Muscle of back (tissue), 11 donors: ENCODE measurements around the gene ATP8A2. TPM values are rescaled to one million over a fixed set of nuclear protein-coding genes. Genes with fewer than 3 reads are reported as not detected.

Experiments
- DNase-seq, 3 donors: peaks; one replicate each; pipeline versions ENCODE4 v3.0.0 to v3.0.0-alpha.2; 2013
- polyA plus RNA-seq, 10 donors: library from polyadenylated mRNA; unstranded; fragments of 120-200 nt; gene quantifications; one replicate each; pipeline ENCODE4 v1.2.1, GENCODE V29; 2013; ENCODE audit not compliant: insufficient read length in 10 of 10

The ATP8A2 gene
- polyA plus RNA-seq, 10 donors = 1.5 to 3.6 (median 2.2) TPM

DNA sequence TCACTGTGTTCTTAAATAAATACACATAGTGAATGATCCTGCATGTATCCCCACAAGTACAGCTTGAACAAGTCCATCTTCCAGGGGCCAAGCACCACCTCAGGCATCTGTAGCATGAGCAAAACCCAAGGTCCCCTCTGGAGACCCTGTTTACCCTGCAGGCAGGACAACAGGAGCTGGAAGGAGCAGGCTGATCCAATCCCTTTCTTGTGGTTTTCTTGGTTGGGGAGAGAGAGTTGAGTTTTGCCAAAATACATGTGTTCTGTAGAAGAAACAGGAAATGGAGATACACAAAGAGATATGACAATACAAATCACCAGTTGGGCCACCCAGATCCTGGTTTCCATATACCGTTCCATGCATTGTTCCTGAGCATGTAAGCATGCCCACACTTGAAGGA lies 587.2 kb downstream of the ATP8A2 start:
- DNase-seq = no peak

GRCh38 chr13:25961294-25961693 lies 589.5 kb downstream of the ATP8A2 start:
- DNase-seq = no peak

DNA sequence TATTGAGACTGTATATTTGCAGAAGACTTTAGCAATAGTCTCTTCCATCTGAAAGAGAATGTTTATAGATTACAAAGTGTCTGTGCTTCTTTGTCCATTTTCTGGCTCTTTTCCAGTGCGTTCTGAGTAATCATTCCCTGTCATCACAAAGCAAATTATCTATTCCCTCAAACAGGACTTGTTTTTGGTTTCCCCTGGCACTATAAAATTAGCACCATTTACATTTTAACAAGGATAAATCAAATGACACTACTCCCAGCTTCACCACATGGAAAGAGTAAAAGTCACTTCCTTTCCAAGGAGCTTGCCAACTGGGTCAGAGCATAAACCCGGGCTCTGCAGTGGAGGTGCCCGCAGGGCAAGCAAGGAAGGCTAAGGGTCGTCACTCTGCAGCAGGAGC lies 591.9 kb downstream of the ATP8A2 start:
- no peak for DNase-seq

GRCh38 chr13:25965596-25965995 lies 593.8 kb downstream of the ATP8A2 start:
- no peak for DNase-seq

DNA sequence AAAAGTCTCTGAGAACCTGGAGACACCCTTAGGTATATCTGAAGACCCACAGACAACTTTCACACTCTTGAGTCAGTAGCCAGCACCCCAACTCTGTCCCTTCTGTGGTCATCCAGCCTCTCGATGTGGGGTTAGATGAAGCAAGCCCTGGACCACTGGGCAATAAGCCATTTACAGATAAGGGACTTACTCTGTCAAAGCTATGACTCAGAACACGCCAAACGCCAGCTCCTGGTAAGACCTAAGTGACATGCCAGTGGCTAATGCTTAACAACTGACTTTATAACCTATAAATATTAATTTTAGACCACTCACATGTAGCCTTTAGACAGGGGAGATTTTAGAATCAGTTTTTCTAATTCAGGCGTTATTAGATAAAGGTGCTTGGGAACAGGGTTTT lies 594.3 kb downstream of the ATP8A2 start:
- no peak for DNase-seq

GRCh38 chr13:25967144-25967543 lies 595.4 kb downstream of the ATP8A2 start:
- no peak for DNase-seq

DNA sequence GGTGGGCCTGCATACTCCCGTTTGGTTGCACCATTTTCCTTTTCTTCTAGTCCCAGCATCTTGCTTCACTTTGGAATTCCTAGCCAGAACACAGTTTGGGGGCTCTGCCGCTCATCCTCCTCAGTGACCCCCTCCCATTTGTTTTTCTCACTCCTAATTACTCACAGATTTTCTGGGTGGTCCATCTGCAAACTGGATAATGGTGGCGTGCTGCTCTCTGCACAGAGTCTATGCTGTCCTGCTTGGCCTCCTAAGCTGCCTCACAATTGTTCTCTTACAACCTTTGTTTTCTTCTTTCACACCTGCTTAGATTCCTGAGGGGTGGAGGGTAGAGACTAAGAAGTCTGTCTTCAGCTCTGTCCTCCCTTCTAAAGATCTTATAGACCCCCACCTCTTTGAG lies 599.3 kb downstream of the ATP8A2 start:
- no peak for DNase-seq

DNA sequence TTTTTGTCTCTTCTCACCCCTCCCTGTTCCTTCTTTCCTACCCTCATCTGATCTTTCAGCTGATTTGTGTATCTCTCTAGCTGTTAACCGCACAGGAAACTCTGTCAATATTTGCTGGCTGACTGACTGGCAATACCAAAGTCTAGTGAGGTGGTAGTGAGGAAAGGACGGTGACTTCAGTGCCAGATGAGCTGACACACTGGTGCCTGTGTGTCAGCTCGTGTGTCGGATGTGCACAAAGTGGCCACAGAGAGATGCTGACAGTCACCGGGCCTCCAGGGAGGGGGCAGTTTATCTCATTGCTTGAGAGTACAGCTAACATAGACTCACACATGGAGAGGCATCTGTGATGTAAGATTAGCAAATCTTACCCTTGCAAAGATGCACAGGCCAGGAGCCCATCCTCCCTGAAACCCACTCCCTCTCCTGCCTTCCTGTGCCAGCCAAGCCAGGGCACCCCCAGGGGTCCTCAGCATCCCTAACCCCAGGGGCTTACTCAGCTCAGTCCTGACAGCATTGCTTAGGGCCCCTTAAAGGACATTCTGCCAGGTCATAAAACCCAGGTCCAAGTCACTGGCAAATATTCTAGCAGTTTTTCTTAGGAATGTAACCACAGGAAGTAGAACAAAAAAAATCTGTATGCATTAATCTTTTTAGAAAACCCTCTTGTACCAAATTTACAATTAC lies 599.8 kb downstream of the ATP8A2 start:
- no peak for DNase-seq

DNA sequence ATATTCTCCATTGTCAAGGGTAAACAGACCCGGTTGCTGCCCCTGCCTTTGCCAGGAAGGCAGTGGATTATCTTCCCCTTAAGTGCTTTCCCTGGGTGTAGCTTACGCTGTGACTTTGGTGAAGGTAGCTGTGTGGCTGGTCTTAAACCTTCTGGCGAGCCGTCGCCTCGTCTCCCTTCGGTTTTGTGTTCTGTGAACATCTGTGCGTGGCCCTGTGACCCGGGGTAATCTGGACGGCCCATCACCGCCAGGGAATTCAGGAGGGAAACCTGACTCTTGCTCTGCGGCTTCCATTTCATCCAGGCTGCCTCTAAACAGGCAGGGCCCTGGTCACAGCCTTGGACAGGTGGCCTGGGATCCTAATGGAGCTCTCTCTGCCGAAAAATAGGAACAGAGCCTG lies 601.3 kb downstream of the ATP8A2 start:
- peak in 2 of 3 donors; percentile 47 to 49 for DNase-seq

DNA sequence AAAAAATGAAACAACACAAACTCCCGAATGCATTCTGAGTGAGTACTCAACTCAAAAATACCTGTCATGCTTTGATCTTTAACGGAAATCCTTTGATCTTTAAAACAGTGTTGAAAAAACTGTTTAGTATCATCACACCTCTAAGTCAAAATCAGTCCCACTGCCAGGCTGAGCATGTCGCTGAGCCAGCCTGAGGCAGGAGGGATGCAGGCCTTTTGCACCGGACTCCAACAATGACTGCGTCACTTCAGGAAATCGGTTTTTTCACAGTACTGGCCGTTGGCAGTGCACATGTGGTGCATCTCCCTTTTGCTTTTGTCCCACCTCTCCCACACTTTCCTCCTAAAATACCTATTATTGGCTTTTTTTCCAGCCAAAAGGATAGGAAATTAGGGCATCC lies 601.8 kb downstream of the ATP8A2 start:
- DNase-seq = no peak

DNA sequence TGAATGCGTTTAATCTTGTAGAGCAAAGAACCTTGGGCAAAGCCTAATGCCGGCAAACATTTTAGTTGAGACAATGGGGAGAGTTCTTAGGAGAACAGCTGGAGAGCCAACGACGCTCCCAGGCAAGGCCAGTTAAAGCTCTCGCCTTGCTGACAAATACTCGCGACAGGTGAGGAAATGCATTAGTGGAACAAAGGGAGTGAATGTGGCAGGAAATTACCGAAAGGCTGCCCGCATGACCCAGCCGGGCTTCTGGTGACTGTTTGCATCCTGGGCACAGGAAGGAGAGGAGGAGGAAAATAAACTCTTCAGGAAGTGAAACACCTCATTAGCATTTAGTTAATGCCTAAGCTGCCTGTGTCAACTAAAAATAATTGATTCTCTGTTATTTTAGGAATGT lies 605.4 kb downstream of the ATP8A2 start:
- no peak for DNase-seq

GRCh38 chr13:25977671-25978070 lies 605.9 kb downstream of the ATP8A2 start:
- no peak for DNase-seq

- no peak for DNase-seq
These were observed 607.2 kb downstream of the ATP8A2 start for GRCh38 chr13:25978961-25979360.

DNA sequence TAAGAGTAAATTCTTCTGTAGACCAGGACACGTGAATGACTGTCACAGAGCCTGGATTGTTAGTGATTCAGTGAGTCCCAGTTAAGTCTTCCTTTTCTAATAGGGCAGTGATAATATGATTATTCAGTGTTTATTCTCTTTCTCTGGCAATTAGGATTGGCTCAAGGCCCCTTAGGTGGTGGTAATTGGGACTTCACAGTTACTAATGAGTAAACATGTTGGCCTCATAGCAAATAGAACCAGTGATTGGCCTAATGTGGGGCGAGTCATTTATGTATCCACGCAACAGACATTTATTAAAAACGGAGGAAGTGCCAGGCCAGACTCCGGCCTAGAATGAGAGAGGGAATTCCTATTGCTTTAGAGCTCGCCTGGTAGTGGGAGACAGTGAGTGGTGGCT lies 607.6 kb downstream of the ATP8A2 start:
- DNase-seq = no peak

DNA sequence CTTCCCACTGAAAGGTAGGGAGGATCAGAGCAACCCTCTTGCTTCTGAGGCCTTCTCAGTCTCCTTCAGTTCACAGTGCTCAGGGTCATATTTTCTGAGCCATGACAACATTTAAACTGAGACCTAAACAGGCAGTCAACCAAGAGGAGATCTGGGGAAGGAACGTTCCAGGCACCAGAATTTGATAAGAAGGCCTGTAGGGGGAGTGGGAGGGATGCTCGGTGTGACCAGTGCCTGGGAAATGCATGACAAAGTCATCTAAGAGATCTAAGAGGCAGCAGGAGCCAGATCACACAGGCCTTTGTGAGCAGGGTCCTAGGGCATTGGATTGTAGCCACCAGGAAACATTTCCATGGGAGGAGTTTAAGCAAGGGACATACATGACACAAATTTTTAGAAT lies 608.5 kb downstream of the ATP8A2 start:
- DNase-seq = peak in 1 of 3 donors; percentile 11

- DNase-seq = no peak
These were observed 609.3 kb downstream of the ATP8A2 start for GRCh38 chr13:25981060-25981459.

DNA sequence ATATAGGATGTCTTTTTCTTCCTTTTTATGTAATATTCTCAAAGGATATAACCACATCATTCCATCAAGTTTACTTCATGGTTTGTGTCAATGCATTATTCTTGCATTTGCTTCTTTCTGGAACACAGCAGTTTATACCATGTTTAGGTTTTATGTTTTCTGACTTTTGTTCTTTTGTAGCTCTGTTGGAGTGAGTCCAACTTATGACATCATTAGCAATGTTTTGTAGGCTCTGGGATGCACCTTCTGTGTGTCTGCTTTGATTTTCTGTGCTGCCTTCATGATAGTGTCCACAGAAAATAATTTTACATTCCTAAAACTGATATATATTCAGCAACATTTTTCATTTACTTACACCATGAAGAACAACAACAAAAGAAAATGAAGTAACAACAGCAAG lies 611.1 kb downstream of the ATP8A2 start:
- DNase-seq = peak in 1 of 3 donors; percentile 36

DNA sequence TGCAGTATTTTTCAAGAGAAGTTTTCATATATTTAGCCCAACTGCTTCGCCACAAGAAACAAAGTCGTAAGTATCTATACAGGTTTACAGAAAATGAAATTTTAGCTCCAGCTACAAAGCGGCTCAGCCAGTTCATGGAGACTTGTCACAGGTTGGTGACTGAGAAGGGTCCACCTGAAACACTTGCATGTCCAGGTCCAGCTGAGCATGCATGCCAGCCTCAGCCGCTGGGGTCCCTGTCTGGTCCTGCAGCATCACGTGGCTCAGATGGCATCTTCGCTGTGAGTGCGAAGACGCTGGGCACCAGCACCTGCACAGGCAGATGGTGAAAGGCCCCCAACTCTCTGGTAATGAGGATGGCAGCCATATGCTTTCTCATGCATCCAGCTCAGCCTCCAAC lies 616.2 kb downstream of the ATP8A2 start:
- DNase-seq = no peak

- peak in 1 of 3 donors; percentile 30 for DNase-seq
These were observed 616.9 kb downstream of the ATP8A2 start for GRCh38 chr13:25988661-25989060.

DNA sequence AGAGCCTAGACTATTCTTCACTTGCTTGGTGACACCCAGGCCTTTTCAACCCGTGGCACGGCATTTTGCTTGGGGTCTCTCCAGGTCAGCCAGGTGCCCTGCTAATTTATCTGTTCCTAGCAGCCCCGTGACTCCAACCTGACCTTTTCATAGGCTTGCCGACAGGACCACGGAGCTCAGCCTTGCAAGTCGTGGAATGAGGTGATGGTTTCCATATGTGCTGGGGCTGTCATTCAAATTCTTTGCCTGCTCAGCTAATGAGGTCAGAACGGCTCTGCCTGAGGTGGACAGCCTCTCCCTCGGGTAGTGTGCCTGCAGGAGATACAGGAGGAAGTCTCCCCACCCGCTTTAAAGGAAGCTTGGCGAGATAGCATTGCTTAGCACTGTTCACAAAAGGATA lies 619.0 kb downstream of the ATP8A2 start:
- peak in 2 of 3 donors; percentile 47 to 56 for DNase-seq

- DNase-seq = no peak
These were observed 620.3 kb downstream of the ATP8A2 start for GRCh38 chr13:25992076-25992475.

DNA sequence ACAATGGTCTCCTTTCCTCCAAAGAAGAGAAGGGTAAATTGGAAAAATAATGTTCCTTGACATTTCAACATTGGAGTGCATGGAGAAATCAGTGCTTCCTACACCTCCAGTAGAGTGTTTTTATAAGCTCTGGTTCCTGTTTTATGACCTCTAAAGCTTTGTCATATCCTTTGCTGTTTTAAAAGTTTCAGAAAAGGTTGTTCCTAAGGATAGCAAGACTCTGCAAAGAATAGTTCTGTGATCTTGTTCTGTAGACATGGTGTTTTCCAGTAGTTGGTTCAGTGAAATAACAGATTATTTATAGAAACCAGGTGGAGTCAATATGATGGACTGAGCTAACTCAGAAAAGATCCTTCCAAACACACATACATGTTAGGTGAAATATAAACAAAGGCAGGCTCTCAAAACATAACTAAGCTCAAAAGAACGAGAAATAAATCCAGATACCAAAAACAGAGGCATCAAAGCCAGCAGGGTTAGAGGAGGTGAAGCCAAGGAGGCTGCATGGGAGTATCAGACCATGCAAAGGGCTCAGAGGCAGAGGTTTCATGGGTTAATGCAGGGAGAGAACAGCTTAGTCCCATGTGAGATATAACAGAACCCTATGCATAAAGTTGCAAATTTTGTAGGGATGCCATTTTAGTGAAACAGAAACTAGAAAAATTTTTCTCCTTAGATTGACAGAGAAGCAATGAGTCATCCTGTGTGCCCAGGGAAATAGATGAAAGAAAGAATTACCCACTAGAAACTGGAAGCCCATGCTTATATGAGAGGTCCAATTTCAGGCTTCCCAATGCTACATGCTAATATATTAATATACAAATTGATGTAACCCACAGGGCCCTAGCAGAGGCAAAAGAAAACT lies 635.7 kb downstream of the ATP8A2 start:
- DNase-seq = no peak

GRCh38 chr13:26010487-26011207 lies 638.9 kb downstream of the ATP8A2 start:
- DNase-seq = no peak
